ENCODE measurements around the gene KAT8. TPM values are rescaled to one million over a fixed set of nuclear protein-coding genes. Genes with fewer than 3 reads are reported as not detected.

KAT8 gene
- total RNA-seq, 1 experiment from 2014 or later = 35.1 TPM

- H3K27me3 ChIP-seq (ENCODE audit: low read length) = no peaks in the 10 kb centered on the region
- H3F3A ChIP-seq (ENCODE audit: low read length, unreplicated experiment) = no peaks in the 10 kb centered on the region
- H3K79me2 ChIP-seq (ENCODE audit: low read length) = peaks cover 29% of the 10 kb centered on the region
- no TSS peak for BruUV-seq (replicated peaks)
- peaks cover 8% of the 10 kb centered on the region for H3K36me3 ChIP-seq (ENCODE audit: low read depth, low read length)
- TF ChIP-seq CTCF (conservative IDR thresholded peaks at IDR 0.05; ENCODE audit: low read depth, low read length) = no peak
- no peak for TF ChIP-seq EZH2 (IDR thresholded peaks at IDR 0.05; ENCODE audit: low read length, unreplicated experiment)
- peaks cover 6% of the 10 kb centered on the region; the same call in 1 of the 2 replicates for H3K4me1 ChIP-seq (ENCODE audit: insufficient read depth, low read length)
- no peak overlapping the region for H3K9ac ChIP-seq (ENCODE audit: low read length)
- DNase-seq = peak; percentile 73
- ChIA-PET CTCF (no interaction called here), POLR2A (ENCODE audit: unreplicated experiment) (no interaction called here)
- H3K4me2 ChIP-seq (ENCODE audit: low read length) = no peak overlapping the region
- intact Hi-C loops (cut with micrococcal nuclease) = no loop called here
- no peak overlapping the region for H2AFZ ChIP-seq (ENCODE audit: low read length)
- peaks cover 17% of the 10 kb centered on the region for H4K20me1 ChIP-seq (ENCODE audit: low read length)
- H3K27ac ChIP-seq (ENCODE audit: low read length) = no peak overlapping the region
- no peak overlapping the region for H3K4me3 ChIP-seq (ENCODE audit: low read length)
- ATAC-seq = no peak
- H3K9me3 ChIP-seq (ENCODE audit: low read length) = no peaks in the 10 kb centered on the region
- H3K9me2 ChIP-seq (replicated peaks; ENCODE audit: low read length) = no peaks in the 10 kb centered on the region
Measured at GRCh38 chr16:31177136-31177535, 59.7 kb downstream of the KAT8 start.

GRCh38 chr16:31179219-31179746 is 61.8 kb downstream of the KAT8 start:
- Histone ChIP-seq H3K9ac (ENCODE audit: low read length) (peak overlapping the region; percentile 95), H3K36me3 (ENCODE audit: low read depth, low read length) (peaks cover 30% of the 10 kb centered on the region), H2AFZ (ENCODE audit: low read length) (peak overlapping the region; percentile 92), H3F3A (ENCODE audit: low read length, unreplicated experiment) (no peaks in the 10 kb centered on the region), H4K20me1 (ENCODE audit: low read length) (peaks cover 38% of the 10 kb centered on the region), H3K4me2 (ENCODE audit: low read length) (peak overlapping the region; percentile 93), H3K27me3 (ENCODE audit: low read length) (no peaks in the 10 kb centered on the region), H3K4me1 (ENCODE audit: insufficient read depth, low read length) (peaks cover 12% of the 10 kb centered on the region; the same call in 1 of the 2 replicates), H3K9me2 (replicated peaks; ENCODE audit: low read length) (no peaks in the 10 kb centered on the region), H3K27ac (ENCODE audit: low read length) (no peak overlapping the region), H3K4me3 (ENCODE audit: low read length) (peak overlapping the region; percentile 98), H3K9me3 (ENCODE audit: low read length) (no peaks in the 10 kb centered on the region), H3K79me2 (ENCODE audit: low read length) (peaks cover 50% of the 10 kb centered on the region)
- DNase-seq (no peak), ATAC-seq (peak; percentile 8; the same call in 1 of the 2 replicates)
- TF ChIP-seq EZH2 (IDR thresholded peaks at IDR 0.05; ENCODE audit: low read length, unreplicated experiment) (no peak), CTCF (conservative IDR thresholded peaks at IDR 0.05; ENCODE audit: low read depth, low read length) (no peak), EZH2phosphoT487 (IDR thresholded peaks at IDR 0.05; ENCODE audit: borderline replicate concordance, low read length) (no peak)
- CTCF ChIA-PET = interaction anchor here (0.9 kb wide), 1 partner anchor 37 kb away, joined by 3 read pairs; no protein-coding TSS in a partner anchor
- no TSS peak for BruUV-seq (replicated peaks)
- intact Hi-C loops (cut with micrococcal nuclease) = no loop called here
- POLR2A ChIA-PET (ENCODE audit: unreplicated experiment) = interaction anchor here (0.6 to 2.0 kb wide), 2 partner anchors 37 to 282 kb away, joined by 3 to 11 read pairs; no protein-coding TSS in a partner anchor

All from PC-3 (cell line).